Mucosa of rectum (tissue), 2 donors: ENCODE results near the gene CHRND.

Experiments
- H3K27ac ChIP-seq, 2 donors: one replicate each; pipeline ENCODE4 v1.7.0; 2013; ENCODE audit warnings: inconsistent platforms in 2 of 2, low read depth in 2 of 2, low read length in 2 of 2
- H3K27me3 ChIP-seq, 2 donors: one replicate each; pipeline ENCODE4 v1.7.0; 2013; ENCODE audit warnings: low read length in 2 of 2; ENCODE audit not compliant: control insufficient read depth in 2 of 2, insufficient read depth in 2 of 2
- H3K36me3 ChIP-seq, 2 donors: one replicate each; pipeline ENCODE4 v1.7.0; 2013; ENCODE audit warnings: low read length in 2 of 2; ENCODE audit not compliant: control insufficient read depth in 2 of 2, insufficient read depth in 2 of 2
- H3K4me1 ChIP-seq, 2 donors: one replicate each; pipeline ENCODE4 v1.7.0; 2013; ENCODE audit warnings: low read length in 2 of 2, mild to moderate bottlenecking in 1 of 2; ENCODE audit not compliant: control insufficient read depth in 2 of 2, insufficient read depth in 2 of 2
- H3K4me3 ChIP-seq, 2 donors: one replicate each; pipeline ENCODE4 v1.7.0; 2013; ENCODE audit warnings: low read length in 2 of 2
- H3K9ac ChIP-seq, 2 donors: one replicate each; pipeline ENCODE4 v1.7.0; 2013; ENCODE audit warnings: low read length in 2 of 2, low read depth in 1 of 2, mild to moderate bottlenecking in 1 of 2
- H3K9me3 ChIP-seq, 2 donors: one replicate each; pipeline ENCODE4 v1.7.0; 2013; ENCODE audit warnings: low read length in 2 of 2; ENCODE audit not compliant: control insufficient read depth in 2 of 2
- donor health status: healthy.
- donor health status: Normal muscosa, but diverticular disease.

Gene CHRND

DNA sequence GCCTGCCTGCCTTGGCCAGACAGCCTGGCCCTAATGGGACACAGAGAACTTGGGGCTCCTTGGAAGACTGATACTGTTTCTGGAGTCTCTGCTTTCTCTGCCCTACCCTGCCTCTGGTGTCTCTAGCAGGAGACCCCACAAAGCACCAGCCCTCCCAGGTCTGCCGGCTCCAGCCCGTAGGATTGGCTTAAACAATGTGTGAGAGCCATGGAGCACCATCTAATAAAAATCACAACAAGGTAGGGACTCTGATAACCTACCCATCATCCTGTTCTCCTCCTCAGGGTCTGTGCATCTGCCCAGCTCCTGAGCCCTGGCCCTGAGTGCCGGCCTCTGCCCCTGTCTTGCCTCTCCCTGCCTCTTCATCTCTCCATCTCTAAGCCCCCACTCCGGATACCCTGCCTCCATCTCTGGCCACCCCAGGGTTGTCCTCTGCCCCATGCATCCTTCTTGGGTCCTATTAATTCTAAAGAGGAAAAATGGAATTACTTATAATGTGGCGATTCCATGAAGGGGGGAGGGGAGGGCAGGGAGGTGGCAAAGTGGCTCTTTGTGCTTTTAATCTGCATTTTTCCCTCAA is 37.1 kb upstream of the CHRND start:
- Histone ChIP-seq H3K27ac (no peak overlapping the region), H3K4me1 (no peaks in the 10 kb centered on the region), H3K9me3 (no peaks in the 10 kb centered on the region), H3K4me3 (no peak overlapping the region), H3K27me3 (peaks cover 27 to 36% of the 10 kb centered on the region in 2 donors), H3K9ac (no peak overlapping the region), H3K36me3 (no peaks in the 10 kb centered on the region)

DNA sequence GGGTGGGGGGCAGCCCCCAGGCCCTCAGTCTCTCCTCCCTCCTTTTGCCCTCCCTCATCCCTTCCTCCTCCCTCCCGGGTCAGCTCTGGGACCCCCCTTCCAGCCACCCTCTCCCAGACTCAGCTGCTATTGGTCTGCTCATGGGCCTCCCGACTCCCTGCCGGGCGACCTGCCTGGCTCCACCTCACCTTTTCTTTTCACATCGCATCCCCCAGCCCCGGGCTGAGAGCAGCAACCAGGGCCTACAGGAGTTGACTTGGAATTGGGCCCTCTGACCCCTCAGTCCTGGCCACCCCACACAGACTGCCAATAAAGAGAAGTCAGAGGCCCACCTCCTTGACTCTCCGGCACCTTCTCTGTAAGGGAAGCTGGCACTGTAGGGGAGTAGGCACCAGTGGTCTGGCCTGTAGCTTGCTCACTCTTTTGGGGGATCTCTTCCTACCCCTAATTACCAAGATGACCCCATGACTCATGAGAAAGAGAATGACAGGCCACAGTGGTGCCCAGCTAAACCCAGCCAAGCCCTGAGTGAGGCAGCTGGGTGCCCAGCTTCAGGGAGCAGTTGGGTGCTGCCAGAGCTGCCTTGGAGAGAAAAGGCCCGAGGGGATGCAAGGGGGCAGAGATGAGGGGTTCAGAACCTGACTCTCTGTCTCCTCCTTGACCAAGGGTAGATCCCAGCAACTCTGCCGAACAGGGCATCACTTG is 36.3 kb upstream of the CHRND start:
- H3K4me3 ChIP-seq = no peak overlapping the region
- no peaks in the 10 kb centered on the region for H3K4me1 ChIP-seq
- no peaks in the 10 kb centered on the region for H3K36me3 ChIP-seq
- peaks cover 22 to 30% of the 10 kb centered on the region in 2 donors for H3K27me3 ChIP-seq
- no peak overlapping the region for H3K27ac ChIP-seq
- no peaks in the 10 kb centered on the region for H3K9me3 ChIP-seq
- H3K9ac ChIP-seq = no peak overlapping the region

DNA sequence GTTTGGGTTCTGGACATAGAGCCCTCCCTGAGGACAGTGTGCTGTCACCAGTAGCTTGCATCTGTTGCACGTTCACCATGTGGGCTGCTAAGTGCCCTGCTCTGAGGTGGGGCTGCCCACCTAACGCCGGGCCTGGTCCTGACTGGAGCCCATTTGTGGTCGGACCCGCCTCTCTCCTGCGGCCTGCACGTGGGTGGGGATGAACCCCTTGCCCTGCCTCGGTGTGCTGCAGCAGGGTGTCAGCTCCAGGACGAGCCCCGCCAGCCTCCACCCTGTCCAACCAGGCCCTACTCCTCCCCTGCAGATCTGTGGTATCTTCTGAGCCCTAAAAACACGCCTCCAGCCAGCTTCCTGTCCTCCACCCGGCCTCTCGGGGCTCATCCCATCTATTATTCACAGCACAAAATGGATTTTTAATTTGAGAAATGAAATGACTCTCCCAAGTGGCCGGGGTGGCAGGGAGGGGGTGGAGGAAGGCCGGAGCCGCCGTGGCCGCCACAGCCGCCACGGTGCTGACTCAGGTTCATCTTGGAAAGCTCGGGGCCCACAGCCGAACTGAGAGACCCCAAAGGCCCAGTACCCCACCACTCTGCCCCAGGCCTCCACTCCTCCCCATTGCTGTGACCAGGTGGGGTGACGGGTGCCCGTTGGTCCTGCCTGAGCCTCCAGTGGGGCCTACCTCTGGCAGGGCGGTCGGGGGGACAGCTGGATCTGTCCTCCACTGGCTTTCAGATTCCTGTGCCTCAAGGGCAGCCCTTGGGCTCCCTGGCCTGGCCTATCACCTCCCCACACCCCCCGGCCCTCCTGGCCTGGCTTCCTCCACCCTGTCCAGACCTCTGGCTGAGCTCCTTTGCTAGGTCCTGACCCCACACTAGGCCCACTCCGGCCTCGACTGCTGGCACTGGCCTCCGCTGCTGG is 35.5 kb upstream of the CHRND start:
- Histone ChIP-seq H3K27ac (no peak overlapping the region), H3K4me1 (no peaks in the 10 kb centered on the region), H3K9ac (no peak overlapping the region), H3K27me3 (peaks cover 14 to 22% of the 10 kb centered on the region in 2 donors), H3K36me3 (no peaks in the 10 kb centered on the region), H3K9me3 (no peaks in the 10 kb centered on the region), H3K4me3 (no peak overlapping the region)

DNA sequence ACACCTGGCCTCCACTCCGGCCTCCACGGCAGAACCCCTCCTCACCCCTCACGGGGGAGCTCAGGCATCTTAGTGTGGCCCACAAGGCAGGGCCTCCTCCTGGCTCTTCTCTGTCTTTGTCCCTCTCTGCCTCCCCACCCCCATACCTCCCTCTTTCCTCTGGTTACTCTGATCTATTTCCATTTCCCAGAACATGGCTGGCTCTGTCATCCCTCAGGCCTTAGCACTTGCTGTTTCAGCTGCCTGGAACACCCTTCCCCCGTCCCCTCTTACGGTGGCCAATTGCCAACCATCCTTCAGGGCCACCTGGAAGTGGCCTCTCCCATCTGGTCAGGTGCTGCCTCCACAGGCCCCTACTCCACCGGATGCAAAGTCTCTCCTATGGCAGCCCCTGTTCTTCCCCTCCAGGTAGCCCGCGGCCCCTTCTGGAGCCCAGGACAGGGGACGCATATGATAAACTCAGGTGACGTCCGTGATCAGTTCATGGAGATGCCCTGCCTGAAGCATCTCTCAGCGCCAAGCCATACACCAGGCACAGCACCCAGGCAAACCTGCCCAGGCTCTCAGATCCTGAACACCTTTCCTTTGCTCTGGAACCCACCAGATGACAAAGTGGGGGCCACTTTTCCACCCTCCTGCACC is 34.7 kb upstream of the CHRND start:
- Histone ChIP-seq H3K9me3 (no peaks in the 10 kb centered on the region), H3K4me1 (no peaks in the 10 kb centered on the region), H3K4me3 (no peak overlapping the region), H3K9ac (no peak overlapping the region), H3K36me3 (no peaks in the 10 kb centered on the region), H3K27me3 (peaks cover 12 to 18% of the 10 kb centered on the region in 2 donors), H3K27ac (no peak overlapping the region)

DNA sequence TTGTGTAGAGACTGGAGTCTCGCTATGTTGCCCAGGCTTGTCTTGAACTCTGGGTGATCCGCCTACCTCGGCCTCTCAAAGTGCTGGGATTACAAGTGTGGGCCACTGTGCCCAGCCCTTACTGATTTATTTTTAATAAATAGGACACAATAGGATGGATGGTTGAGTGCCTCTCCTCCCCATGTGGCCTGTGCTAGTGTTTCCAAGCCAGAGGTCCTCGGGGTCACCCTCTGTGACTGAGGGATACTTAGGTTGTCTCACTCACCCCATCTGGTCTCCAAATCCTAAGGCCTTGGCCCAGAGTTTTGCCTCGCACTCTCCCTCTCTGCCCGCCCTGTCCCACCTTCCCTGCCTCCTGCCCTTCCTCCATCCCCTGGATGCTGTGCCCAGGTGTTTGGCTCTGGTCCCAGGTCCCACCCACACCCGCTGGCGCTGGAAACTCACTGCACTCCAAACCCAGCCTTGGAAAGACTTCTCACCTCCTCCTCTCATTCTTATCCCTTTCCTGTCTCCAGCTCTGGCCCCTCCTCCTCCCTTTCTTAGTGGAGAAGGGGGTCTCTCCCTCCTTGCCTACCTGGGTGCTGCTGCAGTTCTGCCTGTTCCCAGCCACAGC is 33.6 kb upstream of the CHRND start:
- Histone ChIP-seq H3K9ac (no peak overlapping the region), H3K4me3 (no peak overlapping the region), H3K27ac (no peak overlapping the region), H3K4me1 (no peaks in the 10 kb centered on the region), H3K9me3 (no peaks in the 10 kb centered on the region), H3K27me3 (peaks cover 5 to 10% of the 10 kb centered on the region in 2 donors), H3K36me3 (no peaks in the 10 kb centered on the region)

DNA sequence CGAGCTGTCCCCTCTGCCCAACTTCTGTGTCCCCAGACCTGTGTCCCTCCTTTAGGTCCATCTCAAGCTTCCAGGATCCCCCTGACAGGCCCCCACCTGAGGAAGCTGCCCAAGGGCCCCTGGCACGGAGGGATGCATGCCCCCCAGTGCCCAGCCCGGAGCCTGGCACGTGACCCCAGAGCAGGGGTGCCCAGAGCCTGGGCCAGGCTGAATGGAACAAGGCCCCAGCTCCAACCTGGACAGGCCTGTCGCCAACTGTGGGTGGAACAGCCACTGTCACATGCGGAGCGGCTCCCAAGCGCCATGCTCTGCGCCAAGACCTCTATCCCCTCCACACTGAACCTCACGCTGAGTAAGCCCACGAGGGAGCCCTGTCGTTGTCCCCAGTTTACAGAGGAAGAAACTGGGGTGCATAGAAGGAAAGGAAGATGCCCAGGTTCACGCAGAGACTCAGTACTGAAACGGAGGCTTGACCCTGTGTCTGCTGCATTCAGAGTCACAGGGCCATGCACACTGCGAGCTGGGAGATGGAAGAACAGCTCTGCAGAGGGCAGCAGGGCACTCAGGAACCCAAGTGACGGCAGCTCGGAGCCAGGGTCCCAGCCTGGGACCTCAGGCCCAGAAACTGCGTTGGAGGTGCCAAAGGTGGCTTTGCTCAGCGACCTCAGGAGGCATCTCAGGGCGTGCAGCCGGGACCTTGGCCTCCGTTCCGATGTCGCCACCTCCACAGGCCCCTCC is 32.8 kb upstream of the CHRND start:
- H3K9ac ChIP-seq = no peak overlapping the region
- no peaks in the 10 kb centered on the region for H3K36me3 ChIP-seq
- no peak overlapping the region for H3K4me3 ChIP-seq
- no peak overlapping the region for H3K27ac ChIP-seq
- H3K9me3 ChIP-seq = no peaks in the 10 kb centered on the region
- peaks cover 4 to 6% of the 10 kb centered on the region in 2 donors for H3K27me3 ChIP-seq
- H3K4me1 ChIP-seq = no peaks in the 10 kb centered on the region

DNA sequence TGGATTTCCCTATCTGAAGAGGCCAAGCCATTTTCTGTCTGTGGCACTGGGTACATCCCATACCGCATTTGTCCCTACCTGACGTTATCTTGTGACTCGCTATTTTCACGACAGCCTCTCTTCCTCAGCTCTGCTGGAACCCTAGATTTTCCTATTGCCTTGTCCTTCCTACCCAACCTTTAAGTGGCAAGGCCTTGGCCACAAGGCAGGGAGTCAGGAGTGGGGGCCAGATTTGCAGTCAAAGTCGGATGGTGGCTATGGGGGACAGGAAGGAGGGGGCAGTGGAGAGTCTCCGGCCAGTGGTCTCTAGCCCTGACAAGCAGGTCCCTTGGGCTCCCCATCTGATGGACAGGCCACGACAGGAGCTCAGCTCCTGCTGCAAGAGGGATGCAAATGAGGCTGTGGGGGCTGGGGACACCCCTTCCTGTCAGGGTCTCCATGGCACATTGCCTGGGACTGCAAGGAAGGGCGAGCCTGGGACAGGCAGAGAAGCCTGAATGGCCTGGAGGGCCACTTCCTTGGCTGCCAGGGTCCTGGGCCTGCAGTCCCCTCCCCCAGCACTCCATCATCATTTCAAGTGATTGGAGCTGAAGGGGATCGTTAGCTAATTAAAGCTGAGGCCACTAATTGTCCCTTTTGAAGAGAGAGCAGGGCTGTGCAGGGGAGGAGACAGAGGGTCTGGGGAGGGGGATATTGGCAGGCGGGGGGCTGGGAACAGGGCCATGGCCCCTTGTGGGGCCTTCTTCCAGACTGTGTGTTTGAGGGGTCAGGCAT is 32.1 kb upstream of the CHRND start:
- Histone ChIP-seq H3K9me3 (no peaks in the 10 kb centered on the region), H3K27ac (no peak overlapping the region), H3K36me3 (no peaks in the 10 kb centered on the region), H3K4me1 (no peaks in the 10 kb centered on the region), H3K9ac (no peak overlapping the region), H3K4me3 (no peak overlapping the region), H3K27me3 (peaks cover 0 to under 1% of the 10 kb centered on the region in 2 donors)

DNA sequence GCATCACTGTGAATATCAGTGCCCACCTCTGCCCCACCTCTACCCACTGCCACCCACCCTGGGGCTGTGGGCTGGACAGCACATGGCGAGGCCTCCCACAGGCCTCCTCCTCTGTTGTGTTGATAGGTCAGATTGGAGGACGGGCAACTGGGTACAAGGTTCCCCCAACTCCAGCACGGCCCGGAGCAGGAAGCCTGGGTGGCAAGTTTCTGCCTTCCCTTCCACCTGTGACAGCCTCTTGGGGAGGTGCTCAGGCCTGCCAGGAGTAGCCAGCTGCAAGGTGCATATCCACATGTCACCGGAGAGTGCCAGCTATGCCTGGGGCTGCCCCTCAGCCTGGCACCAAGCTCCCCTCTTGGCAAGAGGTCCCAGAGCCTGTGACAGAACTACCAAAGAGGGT is 31.4 kb upstream of the CHRND start:
- Histone ChIP-seq H3K27ac (no peak overlapping the region), H3K4me3 (no peak overlapping the region), H3K4me1 (no peaks in the 10 kb centered on the region), H3K36me3 (no peaks in the 10 kb centered on the region), H3K27me3 (no peaks in the 10 kb centered on the region), H3K9ac (no peak overlapping the region), H3K9me3 (no peaks in the 10 kb centered on the region)

DNA sequence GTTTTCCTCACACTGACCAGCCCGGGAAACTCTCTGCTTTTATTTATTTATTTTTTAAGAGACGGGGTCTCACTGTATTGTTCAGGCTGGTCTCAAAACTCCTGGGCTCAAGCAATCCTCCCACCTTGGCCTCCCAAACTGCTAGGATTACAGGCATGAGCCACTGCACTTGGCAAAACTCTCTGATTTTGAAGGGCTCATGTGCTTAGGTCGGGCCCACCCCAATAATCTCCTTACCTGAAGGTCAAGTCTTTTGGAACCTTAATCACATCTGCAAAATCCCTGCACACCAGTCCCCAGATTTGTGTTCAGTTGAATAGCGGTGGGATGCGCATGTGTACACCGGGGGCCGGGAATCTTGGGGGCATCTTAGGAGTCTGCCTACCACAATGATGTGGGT is 30.7 kb upstream of the CHRND start:
- H3K9me3 ChIP-seq = no peaks in the 10 kb centered on the region
- H3K4me3 ChIP-seq = no peak overlapping the region
- no peak overlapping the region for H3K9ac ChIP-seq
- no peak overlapping the region for H3K27ac ChIP-seq
- H3K27me3 ChIP-seq = no peaks in the 10 kb centered on the region
- no peaks in the 10 kb centered on the region for H3K4me1 ChIP-seq
- no peaks in the 10 kb centered on the region for H3K36me3 ChIP-seq
